Panc1 (cell line): Measurements from ENCODE around the gene CFAP97.

Experiments used
- POLR2AphosphoS5 ChIP-seq: IDR thresholded peaks from 2 replicates; pipeline ENCODE4 v1.6.1; 2012; ENCODE audit warnings: mild to moderate bottlenecking, low read depth, low read length, moderate library complexity
- SIN3A ChIP-seq: IDR thresholded peaks from 2 replicates; pipeline ENCODE4 v1.6.1; 2012; ENCODE audit warnings: low read depth, mild to moderate bottlenecking, low read length, moderate library complexity, borderline replicate concordance; ENCODE audit not compliant: insufficient read depth
- TCF7L2 ChIP-seq: IDR thresholded peaks from 2 replicates; pipeline ENCODE4 v1.6.1; 2011; ENCODE audit warnings: mild to moderate bottlenecking, low read depth, low read length, inconsistent platforms
- TF ChIP-seq, protein P1 (sequence below): fragments of 450-650 bp; IDR thresholded peaks from 2 replicates; pipeline ENCODE4 v1.5.1; 2017; ENCODE audit warnings: mild to moderate bottlenecking
- TF ChIP-seq, protein P2 (sequence below), 2 experiments: IDR thresholded peaks; 2 replicates each; pipeline ENCODE4 v1.6.1; 2011 to 2012; ENCODE audit warnings: low read depth in 2 of 2, control low read depth in 1 of 2, low read length in 1 of 2, mild to moderate bottlenecking in 1 of 2, moderate library complexity in 1 of 2; ENCODE audit not compliant: insufficient read depth in 1 of 2

- TF ChIP-seq, protein P1, sequence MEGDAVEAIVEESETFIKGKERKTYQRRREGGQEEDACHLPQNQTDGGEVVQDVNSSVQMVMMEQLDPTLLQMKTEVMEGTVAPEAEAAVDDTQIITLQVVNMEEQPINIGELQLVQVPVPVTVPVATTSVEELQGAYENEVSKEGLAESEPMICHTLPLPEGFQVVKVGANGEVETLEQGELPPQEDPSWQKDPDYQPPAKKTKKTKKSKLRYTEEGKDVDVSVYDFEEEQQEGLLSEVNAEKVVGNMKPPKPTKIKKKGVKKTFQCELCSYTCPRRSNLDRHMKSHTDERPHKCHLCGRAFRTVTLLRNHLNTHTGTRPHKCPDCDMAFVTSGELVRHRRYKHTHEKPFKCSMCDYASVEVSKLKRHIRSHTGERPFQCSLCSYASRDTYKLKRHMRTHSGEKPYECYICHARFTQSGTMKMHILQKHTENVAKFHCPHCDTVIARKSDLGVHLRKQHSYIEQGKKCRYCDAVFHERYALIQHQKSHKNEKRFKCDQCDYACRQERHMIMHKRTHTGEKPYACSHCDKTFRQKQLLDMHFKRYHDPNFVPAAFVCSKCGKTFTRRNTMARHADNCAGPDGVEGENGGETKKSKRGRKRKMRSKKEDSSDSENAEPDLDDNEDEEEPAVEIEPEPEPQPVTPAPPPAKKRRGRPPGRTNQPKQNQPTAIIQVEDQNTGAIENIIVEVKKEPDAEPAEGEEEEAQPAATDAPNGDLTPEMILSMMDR, result no peak
- TF ChIP-seq POLR2AphosphoS5, result no peak
- TF ChIP-seq, protein P2, sequence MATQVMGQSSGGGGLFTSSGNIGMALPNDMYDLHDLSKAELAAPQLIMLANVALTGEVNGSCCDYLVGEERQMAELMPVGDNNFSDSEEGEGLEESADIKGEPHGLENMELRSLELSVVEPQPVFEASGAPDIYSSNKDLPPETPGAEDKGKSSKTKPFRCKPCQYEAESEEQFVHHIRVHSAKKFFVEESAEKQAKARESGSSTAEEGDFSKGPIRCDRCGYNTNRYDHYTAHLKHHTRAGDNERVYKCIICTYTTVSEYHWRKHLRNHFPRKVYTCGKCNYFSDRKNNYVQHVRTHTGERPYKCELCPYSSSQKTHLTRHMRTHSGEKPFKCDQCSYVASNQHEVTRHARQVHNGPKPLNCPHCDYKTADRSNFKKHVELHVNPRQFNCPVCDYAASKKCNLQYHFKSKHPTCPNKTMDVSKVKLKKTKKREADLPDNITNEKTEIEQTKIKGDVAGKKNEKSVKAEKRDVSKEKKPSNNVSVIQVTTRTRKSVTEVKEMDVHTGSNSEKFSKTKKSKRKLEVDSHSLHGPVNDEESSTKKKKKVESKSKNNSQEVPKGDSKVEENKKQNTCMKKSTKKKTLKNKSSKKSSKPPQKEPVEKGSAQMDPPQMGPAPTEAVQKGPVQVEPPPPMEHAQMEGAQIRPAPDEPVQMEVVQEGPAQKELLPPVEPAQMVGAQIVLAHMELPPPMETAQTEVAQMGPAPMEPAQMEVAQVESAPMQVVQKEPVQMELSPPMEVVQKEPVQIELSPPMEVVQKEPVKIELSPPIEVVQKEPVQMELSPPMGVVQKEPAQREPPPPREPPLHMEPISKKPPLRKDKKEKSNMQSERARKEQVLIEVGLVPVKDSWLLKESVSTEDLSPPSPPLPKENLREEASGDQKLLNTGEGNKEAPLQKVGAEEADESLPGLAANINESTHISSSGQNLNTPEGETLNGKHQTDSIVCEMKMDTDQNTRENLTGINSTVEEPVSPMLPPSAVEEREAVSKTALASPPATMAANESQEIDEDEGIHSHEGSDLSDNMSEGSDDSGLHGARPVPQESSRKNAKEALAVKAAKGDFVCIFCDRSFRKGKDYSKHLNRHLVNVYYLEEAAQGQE (IDR thresholded peaks at IDR 0.05; ENCODE audit: insufficient read depth in 1 of 2, low read depth in 2 of 2, low read length in 1 of 2), result no peak
- no peak for TF ChIP-seq TCF7L2
- no peak for TF ChIP-seq SIN3A
Measured at GRCh38 chr4:185222598-185222997, 18.8 kb upstream of the CFAP97 start.
